Peyer's patch (tissue), 4 donors: Measurements from ENCODE around the gene ADM5.

ENCODE experiments used
- POLR2A ChIP-seq, 2 donors: fragments of 450-650 bp; IDR thresholded peaks; one replicate each; pipeline ENCODE4 v1.5.1; 2017; ENCODE audit warnings: antibody characterized with exemption in 2 of 2, mild to moderate bottlenecking in 2 of 2, moderate library complexity in 2 of 2
- TF ChIP-seq, protein P1 (sequence below), 6 experiments: fragments of 450-650 bp in 4 of 6; fragments of 200-600 bp in 2 of 6; sonication (generic) in 1 of 6; IDR thresholded peaks; one replicate each; pipeline ENCODE4 v1.5.1; 2017 to 2019; ENCODE audit warnings: antibody characterized with exemption in 6 of 6, mild to moderate bottlenecking in 3 of 6, moderate library complexity in 1 of 6

DNA sequence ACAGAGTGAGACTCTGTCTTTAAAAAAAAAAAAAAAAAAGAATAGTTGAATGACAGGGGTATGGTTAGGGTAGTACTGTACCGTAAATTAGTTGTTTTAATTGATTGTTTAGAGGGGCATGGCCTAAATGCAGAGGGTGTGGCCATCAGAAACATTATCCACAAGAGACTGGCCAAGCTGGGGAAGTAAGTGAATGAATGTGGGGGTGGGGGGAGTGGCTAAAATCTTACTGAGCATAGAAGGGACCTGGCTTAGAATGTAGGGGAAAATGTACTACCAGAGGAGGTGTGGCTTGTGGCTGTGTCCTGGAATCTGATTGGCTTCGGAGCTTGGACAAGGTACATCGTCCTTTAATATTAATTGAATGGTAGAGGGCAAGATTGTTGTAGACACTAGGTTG, 19.9 kb upstream of the ADM5 start:
- TF ChIP-seq, protein P1, sequence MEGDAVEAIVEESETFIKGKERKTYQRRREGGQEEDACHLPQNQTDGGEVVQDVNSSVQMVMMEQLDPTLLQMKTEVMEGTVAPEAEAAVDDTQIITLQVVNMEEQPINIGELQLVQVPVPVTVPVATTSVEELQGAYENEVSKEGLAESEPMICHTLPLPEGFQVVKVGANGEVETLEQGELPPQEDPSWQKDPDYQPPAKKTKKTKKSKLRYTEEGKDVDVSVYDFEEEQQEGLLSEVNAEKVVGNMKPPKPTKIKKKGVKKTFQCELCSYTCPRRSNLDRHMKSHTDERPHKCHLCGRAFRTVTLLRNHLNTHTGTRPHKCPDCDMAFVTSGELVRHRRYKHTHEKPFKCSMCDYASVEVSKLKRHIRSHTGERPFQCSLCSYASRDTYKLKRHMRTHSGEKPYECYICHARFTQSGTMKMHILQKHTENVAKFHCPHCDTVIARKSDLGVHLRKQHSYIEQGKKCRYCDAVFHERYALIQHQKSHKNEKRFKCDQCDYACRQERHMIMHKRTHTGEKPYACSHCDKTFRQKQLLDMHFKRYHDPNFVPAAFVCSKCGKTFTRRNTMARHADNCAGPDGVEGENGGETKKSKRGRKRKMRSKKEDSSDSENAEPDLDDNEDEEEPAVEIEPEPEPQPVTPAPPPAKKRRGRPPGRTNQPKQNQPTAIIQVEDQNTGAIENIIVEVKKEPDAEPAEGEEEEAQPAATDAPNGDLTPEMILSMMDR (IDR thresholded peaks at IDR 0.05): no peak
- TF ChIP-seq POLR2A (IDR thresholded peaks at IDR 0.05): no peak
